Left colon (tissue), 2 donors: ENCODE measurements around the gene EYA2. TPM values are rescaled to one million over a fixed set of nuclear protein-coding genes. Genes with fewer than 3 reads are reported as not detected.
A peak's percentile ranks its signal among the peaks of the same experiment; 100 is the strongest.

Experiments
- ATAC-seq: fragments of 200-7000 bp; cut with Tn5 transposase; one replicate; pipeline ENCODE4 v1.9.1; 2020; ENCODE audit warnings: mild to moderate bottlenecking, moderate library complexity
- DNase-seq, 2 donors: peaks; one replicate each; pipeline ENCODE4 v3.0.0-alpha.2; 2020
- intact Hi-C, 2 donors: fragments of 100-400 bp; cut with DNase I in 1 of 2; cut with micrococcal nuclease in 1 of 2; formaldehyde crosslinking; loops; one replicate each; pipeline versions ENCODE4 v1.11.2 to v1.14.0; 2022; cut with DNase I, micrococcal nuclease
- total RNA-seq, 2 donors: library from RNA; stranded (reverse); fragmentation: NEBNext Ultra II Directional; extraction: Animal tissue kit (Norgen Biotek cat#: 25700); gene quantifications; one replicate each; pipeline ENCODE4 v1.2.1, GENCODE V29; 2021
- donor health status: DM: no; HTN: no; CAD: no.
- donor health status: DM: yes; HTN: yes; CAD: no.

EYA2 gene
- total RNA-seq, 2 donors from 2014 or later = 12.2 to 21.0 TPM

GRCh38 chr20:47212606-47213207, 318.1 kb downstream of the EYA2 start:
- DNase-seq = no peak

GRCh38 chr20:47213966-47214365, 319.3 kb downstream of the EYA2 start:
- intact Hi-C loops = no loop called here
- ATAC-seq (no peak), DNase-seq (no peak)

More at GRCh38 chr20:47212606-47213207, 318.1 kb downstream of the EYA2 start:
- no peak for ATAC-seq
- intact Hi-C loops = no loop called here

GRCh38 chr20:47215653-47216397, 321.2 kb downstream of the EYA2 start:
- intact Hi-C loops = no loop called here
- ATAC-seq (no peak), DNase-seq (no peak)

DNA sequence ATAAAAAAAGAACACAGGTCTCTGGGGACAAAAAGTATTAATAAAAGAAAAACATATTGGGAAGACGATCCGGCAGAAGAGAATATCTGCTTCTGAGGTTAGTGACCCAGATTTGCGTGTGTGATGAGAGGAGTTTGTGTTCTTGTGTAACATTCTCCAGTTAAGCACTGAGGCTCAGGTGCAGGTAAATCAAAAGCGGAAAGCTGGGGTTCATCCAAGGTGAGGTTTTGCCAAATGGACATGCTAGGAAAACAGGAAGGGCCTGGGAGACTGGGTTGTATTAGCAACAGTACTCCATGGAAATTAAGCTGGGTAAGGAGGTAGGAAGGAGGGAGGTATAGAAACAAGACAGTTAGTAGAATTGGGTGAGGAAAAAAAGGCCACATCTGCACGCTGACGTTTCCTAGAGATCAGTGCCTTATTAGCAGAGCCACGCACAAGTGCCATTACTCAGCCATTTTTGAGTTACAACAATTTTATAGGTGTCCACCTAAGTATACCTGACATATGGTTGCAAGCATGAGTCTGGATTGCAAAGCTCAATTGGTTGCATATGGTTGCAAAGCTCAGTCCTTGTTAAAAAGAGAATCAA, 322.3 kb downstream of the EYA2 start:
- DNase-seq (no peak), ATAC-seq (no peak)
- intact Hi-C loops = no loop called here

DNA sequence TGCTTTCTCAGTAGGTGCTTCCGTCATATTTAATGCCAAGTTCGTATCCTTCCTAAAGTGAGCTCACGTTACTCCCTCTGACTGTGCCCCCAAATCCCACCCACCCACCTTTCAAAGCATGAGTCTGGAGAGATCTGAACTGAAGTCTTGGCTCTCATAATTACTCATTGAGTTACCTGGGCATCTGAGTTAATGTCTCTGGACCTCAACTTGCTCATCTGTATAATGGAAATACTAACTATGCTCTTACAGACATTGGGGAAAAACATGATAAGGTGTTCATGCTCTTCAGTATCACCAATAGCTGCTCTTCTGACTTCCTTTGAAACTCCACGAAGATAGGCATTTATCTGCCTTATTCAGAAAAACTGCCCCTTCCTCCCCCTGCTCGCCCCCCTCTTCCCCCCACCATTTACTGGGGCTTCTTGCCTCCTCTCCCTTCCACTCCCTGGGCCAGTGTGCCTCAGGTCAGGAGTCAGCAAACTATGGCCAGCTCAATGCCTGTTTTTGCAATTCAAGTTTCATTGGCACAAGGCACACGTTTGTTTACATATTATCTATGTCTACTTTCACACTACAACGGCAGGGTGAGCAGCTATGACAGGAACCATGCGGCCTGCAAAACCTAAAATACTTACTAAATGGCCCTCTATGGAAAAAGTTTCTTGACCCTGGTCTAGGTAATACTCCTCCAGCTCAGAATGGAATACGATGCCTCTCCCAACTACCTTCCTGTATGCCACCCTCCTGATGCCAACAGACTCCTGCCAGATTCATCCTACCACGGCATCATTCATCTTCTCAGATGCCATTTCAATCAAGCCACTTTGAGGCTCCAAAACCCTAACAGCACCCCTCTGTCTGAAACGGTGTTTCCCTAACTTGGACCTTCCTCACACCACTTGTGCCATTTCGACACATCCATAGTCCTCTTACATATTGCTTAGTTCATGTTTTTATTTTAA, 323.1 kb downstream of the EYA2 start:
- intact Hi-C loops = no loop called here
- ATAC-seq = no peak
- no peak for DNase-seq

DNA sequence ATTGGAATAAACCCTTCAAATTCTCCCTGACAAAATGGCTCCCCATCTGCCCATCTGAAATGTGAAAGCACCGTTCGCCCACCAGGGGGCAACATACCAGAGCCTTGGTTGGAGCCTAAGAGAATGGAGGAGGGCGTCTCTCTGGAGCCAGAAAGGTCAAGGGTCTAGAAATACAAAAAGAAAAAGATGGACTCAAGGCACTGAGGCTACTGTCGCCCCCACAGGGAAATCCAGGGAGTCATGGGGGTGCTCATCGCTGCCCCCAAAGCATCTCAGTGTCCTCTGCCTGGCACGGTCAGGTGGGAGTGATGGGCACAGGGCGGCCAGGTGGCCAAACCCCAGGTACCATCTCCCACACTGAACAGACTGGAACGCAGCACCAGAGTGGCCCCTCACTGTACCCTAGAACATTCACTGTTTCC, 325.5 kb downstream of the EYA2 start:
- ATAC-seq (peak; percentile 26), DNase-seq (no peak)

DNA sequence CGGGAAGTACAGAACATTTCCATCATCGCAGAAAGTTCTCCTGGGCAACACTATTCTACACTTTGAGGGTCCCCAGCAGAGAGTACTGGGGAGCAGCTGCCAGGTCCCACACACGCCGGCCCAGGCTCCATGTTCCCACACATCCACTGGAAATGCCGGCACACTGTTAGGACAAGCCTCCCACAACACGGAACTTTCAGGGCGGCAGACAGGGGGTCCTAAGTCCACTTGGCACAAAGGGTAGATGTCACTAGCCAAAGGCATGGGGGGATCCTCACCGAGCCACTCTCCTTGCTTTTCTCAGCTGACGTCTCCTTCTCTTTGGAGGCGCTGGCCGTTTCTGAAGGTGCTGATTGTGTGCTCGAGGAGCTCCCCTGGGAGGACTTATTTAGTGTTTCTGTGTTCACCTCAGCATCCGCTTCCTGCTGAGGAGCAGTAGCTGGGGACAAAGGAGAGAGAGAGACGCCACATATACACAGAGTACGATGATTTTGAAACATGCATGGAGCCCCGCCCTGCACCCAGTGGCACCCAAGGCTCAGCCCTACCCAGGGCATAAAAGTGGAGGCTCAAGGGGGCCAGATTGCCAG, 326.5 kb downstream of the EYA2 start:
- no peak for ATAC-seq
- intact Hi-C loops = no loop called here
- no peak for DNase-seq

More for the DNA sequence above, 325.5 kb downstream of the EYA2 start:
- intact Hi-C loops = no loop called here

GRCh38 chr20:47222468-47223119, 328.0 kb downstream of the EYA2 start:
- no peak for DNase-seq
- intact Hi-C loops = no loop called here
- no peak for ATAC-seq

- no peak for ATAC-seq
These were observed 329.3 kb downstream of the EYA2 start for GRCh38 chr20:47223896-47224295.

GRCh38 chr20:47224300-47224791, 329.7 kb downstream of the EYA2 start:
- intact Hi-C loops = no loop called here
- no peak for ATAC-seq
- DNase-seq = no peak

More at GRCh38 chr20:47223896-47224295, 329.3 kb downstream of the EYA2 start:
- intact Hi-C loops = no loop called here
- no peak for DNase-seq

GRCh38 chr20:47224857-47225256, 330.2 kb downstream of the EYA2 start:
- no peak for DNase-seq
- intact Hi-C loops = no loop called here

DNA sequence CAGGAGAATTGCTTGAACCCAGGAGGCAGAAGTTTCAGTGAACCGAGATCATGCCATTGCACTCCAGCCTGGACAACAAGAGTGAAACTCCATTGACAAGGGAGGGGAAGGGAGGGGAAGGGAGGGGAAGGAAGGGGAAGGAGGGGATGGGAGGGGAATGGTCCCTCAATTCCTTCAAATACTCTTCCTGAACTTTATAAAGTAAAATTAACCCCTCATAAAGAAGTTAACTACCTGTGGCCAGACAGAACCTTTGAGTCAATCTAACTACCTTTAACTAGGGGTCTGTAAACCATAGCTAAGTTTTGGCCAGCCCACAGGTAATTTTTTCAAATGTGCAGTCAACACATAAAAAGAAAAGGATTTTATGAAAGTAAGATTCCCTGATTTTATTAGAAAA, 330.8 kb downstream of the EYA2 start:
- ATAC-seq (no peak), DNase-seq (no peak)
- intact Hi-C loops = no loop called here

More at GRCh38 chr20:47224857-47225256, 330.2 kb downstream of the EYA2 start:
- ATAC-seq = no peak

DNA sequence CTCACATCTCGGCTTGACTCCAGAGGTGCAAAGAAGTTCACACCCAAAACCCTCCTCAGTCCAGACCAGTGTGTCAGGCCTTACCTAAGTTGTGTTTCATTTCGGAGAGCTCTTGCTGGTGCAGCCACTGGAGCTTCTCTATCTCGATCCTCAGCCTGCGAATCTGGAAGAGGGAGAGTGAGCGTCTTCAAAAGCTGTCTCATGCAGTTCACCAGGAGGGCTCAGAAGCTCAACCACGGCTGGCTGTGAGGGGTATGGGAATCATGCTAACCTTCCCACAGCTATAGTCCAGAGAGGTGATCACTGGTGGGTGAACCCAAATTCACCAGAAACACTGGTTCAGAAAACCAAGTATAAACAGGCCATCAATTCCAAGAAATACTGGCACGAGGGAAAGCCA, 332.5 kb downstream of the EYA2 start:
- DNase-seq (no peak), ATAC-seq (no peak)
- intact Hi-C loops = no loop called here

DNA sequence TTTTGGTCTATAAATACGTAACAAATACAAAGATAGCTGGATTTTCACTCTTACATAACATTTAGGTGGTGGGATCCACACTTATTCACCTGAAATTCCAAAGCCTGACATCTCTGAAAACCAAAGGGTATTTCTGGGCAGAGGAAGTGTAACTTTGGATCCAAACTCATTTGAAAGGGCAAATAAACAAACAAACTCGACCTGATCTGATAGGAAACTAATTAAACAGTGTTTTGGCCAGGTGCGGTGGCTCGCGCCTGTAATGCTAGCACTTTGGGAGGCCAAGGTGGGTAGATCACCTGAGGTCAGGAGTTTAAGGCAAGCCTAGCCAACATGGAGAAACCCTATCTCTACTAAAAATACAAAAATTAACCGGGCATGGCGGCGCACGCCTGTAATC, 332.9 kb downstream of the EYA2 start:
- ATAC-seq = no peak
- intact Hi-C loops = no loop called here

DNA sequence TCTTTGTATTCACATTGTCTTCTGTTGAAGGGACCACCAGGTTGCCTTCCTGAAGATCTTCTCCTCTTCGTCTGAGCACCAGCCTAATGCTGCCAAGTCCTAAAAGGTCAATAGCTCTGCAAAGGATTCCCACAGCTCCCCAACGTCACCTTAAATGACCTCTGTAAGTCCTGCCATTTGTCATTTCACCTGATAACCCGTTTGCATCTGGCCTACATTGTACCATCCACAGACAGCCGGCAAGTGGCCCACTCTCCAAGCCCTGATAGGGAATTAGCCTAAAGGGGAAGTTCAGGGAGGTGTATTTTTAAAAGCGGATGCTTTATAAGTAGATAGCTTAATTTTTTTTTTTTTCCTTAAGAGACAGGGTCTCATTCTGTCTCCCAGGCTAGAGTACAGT, 334.0 kb downstream of the EYA2 start:
- DNase-seq = no peak
- intact Hi-C loops = no loop called here
- no peak for ATAC-seq

More for the DNA sequence above, 332.9 kb downstream of the EYA2 start:
- DNase-seq = no peak

GRCh38 chr20:47230811-47231256, 336.2 kb downstream of the EYA2 start:
- intact Hi-C loops = no loop called here
- ATAC-seq (no peak), DNase-seq (no peak)

GRCh38 chr20:47231382-47232039, 336.9 kb downstream of the EYA2 start:
- intact Hi-C loops = no loop called here
- no peak for DNase-seq
- no peak for ATAC-seq
